Adrenal gland (tissue), 19 donors: ENCODE measurements around the gene TMEM115. TPM values are rescaled to one million over a fixed set of nuclear protein-coding genes. Genes with fewer than 3 reads are reported as not detected.

ENCODE experiments used
- DNase-seq, 7 donors: peaks; one replicate each; pipeline ENCODE4 v3.0.0-alpha.2; 2019 to 2020
- H3K27ac ChIP-seq, 5 donors: fragments of 200-600 bp; sonication (generic) in 4 of 5; 1 replicate in 3 of 5; 2 replicates in 2 of 5; pipeline versions ENCODE4 v1.5.1 to v1.8.0; 2016 to 2020; ENCODE audit warnings: mild to moderate bottlenecking in 1 of 5
- H3K27me3 ChIP-seq: fragments of 200-600 bp; 2 replicates; pipeline ENCODE4 v1.8.0; 2021
- H3K36me3 ChIP-seq, 2 donors: fragments of 200-600 bp; replicated peaks in 1 of 2; 1 replicate in 1 of 2; 2 replicates in 1 of 2; pipeline versions ENCODE4 v1.5.1 to v1.8.0; 2018 to 2022
- H3K4me1 ChIP-seq, 2 donors: fragments of 200-600 bp; replicated peaks in 1 of 2; 1 replicate in 1 of 2; 2 replicates in 1 of 2; pipeline versions ENCODE4 v1.5.1 to v1.8.0; 2018 to 2021
- H3K4me3 ChIP-seq, 4 donors: fragments of 200-600 bp; sonication (generic) in 3 of 4; one replicate each; pipeline ENCODE4 v1.5.1; 2016 to 2018
- H3K9me3 ChIP-seq, 3 donors: fragments of 200-600 bp; sonication (generic) in 1 of 3; replicated peaks in 1 of 3; 1 replicate in 2 of 3; 2 replicates in 1 of 3; pipeline versions ENCODE4 v1.5.1 to v1.8.0; 2016 to 2021
- POLR2A ChIP-seq, 2 donors: fragments of 450-650 bp; IDR thresholded peaks; one replicate each; pipeline ENCODE4 v1.6.1; 2017; ENCODE audit warnings: antibody characterized with exemption in 2 of 2, mild to moderate bottlenecking in 2 of 2, moderate library complexity in 1 of 2
- WGBS, 4 donors: extraction: QIAGEN DNeasy Blood & Tissue Kit in 2 of 4; methylation state at CpG; one replicate each; pipeline versions ENCODE4 v1.1.5 to v1.1.7; 2013 to 2017; 5-methylcytosine and 5-hydroxymethylcytosine counted together
- intact Hi-C, 2 donors: fragments of 100-400 bp; cut with DNase I; formaldehyde crosslinking; loops; one replicate each; pipeline versions ENCODE4 v1.14.1 to v1.15.0; 2022 to 2023
- long read RNA-seq, 10 donors: library from polyadenylated mRNA in 3 of 10; unstranded in 2 of 10; stranded (forward) in 1 of 10; transcript quantifications; one replicate each; pipeline ENCODE4 v2.0.0 and lab custom pipeline, GENCODE V29; 2021 to 2026
- polyA plus RNA-seq, 3 donors: library from polyadenylated mRNA; stranded (reverse); fragments of 200-250 nt in 2 of 3; fragments of 350-450 nt in 1 of 3; fragmentation: Illumina TruSeq in 1 of 3; extraction: RNeasy Lipid Tissue Mini Kit (QIAGEN cat#74804) in 1 of 3; gene quantifications; one replicate each; pipeline ENCODE4 v1.2.3, GENCODE V29; 2013 to 2014
- total RNA-seq, 9 donors: library from RNA; depleted of rRNA in 4 of 9; stranded (reverse); fragments of >200 nt in 4 of 9; fragments of 120-200 nt in 1 of 9; fragmentation: NEBNext Ultra II Directional in 1 of 9; extraction: Animal tissue kit (Norgen Biotek cat#: 25700) in 1 of 9; gene quantifications; one replicate each; pipeline versions ENCODE4 v1.1.0 to v1.2.4, GENCODE V29; 2013 to 2023
- TF ChIP-seq, protein P1 (sequence below), 6 experiments: fragments of 450-650 bp in 4 of 6; fragments of 200-600 bp in 2 of 6; sonication (generic) in 1 of 6; IDR thresholded peaks; 1 replicate in 5 of 6; 2 replicates in 1 of 6; pipeline versions ENCODE4 v1.5.1 to v1.8.0; 2016 to 2021; ENCODE audit warnings: antibody characterized with exemption in 6 of 6, mild to moderate bottlenecking in 2 of 6, moderate library complexity in 1 of 6
- donor health status: healthy with polysubstance abuse.
- donor health status: Bipolar disorder and iron deficiency.
- donor health status: DM: yes; HTN: yes; CAD: no.
- donor health status: DM: no; HTN: no; CAD: no.
- donor health status: DM: no; HTN: no; CAD: no.
- donor health status: DM: yes; HTN: yes; CAD: no.

TMEM115 gene, protein sequence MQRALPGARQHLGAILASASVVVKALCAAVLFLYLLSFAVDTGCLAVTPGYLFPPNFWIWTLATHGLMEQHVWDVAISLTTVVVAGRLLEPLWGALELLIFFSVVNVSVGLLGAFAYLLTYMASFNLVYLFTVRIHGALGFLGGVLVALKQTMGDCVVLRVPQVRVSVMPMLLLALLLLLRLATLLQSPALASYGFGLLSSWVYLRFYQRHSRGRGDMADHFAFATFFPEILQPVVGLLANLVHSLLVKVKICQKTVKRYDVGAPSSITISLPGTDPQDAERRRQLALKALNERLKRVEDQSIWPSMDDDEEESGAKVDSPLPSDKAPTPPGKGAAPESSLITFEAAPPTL
- total RNA-seq (10 to 100 TPM; 48.9 to 88.5 (median 63.6) TPM), polyA plus RNA-seq (10 to 100 TPM; 23.6 to 36.6 (median 34.5) TPM)
- long read RNA-seq, donor 1, transcript TMEM115-201 (2 exons, 2,197 nt): major isoform, 38 of 38 reads
- long read RNA-seq, donor 1, partial matches to known transcripts: 0 of 38 reads
- long read RNA-seq, donor 1, other reads (novel, unspliced or antisense): 0 of 38 reads
- long read RNA-seq, donor 2, transcript TMEM115-201 (2 exons, 2,197 nt): major isoform, 27 of 43 reads
- long read RNA-seq, donor 2, partial matches to known transcripts: 16 of 43 reads
- long read RNA-seq, donor 2, other reads (novel, unspliced or antisense): 0 of 43 reads
- long read RNA-seq, donor 3, transcript TMEM115-201 (2 exons, 2,197 nt): major isoform, 22 of 22 reads
- long read RNA-seq, donor 3, partial matches to known transcripts: 0 of 22 reads
- long read RNA-seq, donor 3, other reads (novel, unspliced or antisense): 0 of 22 reads
- long read RNA-seq, donor 4, transcript TMEM115-201 (2 exons, 2,197 nt): major isoform, 37 of 40 reads
- long read RNA-seq, donor 4, partial matches to known transcripts: 2 of 40 reads
- long read RNA-seq, donor 4, other reads (novel, unspliced or antisense): 1 of 40 reads
- long read RNA-seq, donor 5, transcript TMEM115-201 (2 exons, 2,197 nt): major isoform, 188 of 192 reads
- long read RNA-seq, donor 5, partial matches to known transcripts: 0 of 192 reads
- long read RNA-seq, donor 5, other reads (novel, unspliced or antisense): 4 of 192 reads
- long read RNA-seq, donor 6, transcript TMEM115-201 (2 exons, 2,197 nt): major isoform, 20 of 22 reads
- long read RNA-seq, donor 6, partial matches to known transcripts: 2 of 22 reads
- long read RNA-seq, donor 6, other reads (novel, unspliced or antisense): 0 of 22 reads
- long read RNA-seq, donor 7, transcript TMEM115-201 (2 exons, 2,197 nt): major isoform, 16 of 16 reads
- long read RNA-seq, donor 7, partial matches to known transcripts: 0 of 16 reads
- long read RNA-seq, donor 7, other reads (novel, unspliced or antisense): 0 of 16 reads
- long read RNA-seq, donor 8, transcript TMEM115-201 (2 exons, 2,197 nt): major isoform, 82 of 82 reads
- long read RNA-seq, donor 8, partial matches to known transcripts: 0 of 82 reads
- long read RNA-seq, donor 8, other reads (novel, unspliced or antisense): 0 of 82 reads
- long read RNA-seq, donor 9, transcript TMEM115-201 (2 exons, 2,197 nt): major isoform, 27 of 42 reads
- long read RNA-seq, donor 9, partial matches to known transcripts: 15 of 42 reads
- long read RNA-seq, donor 9, other reads (novel, unspliced or antisense): 0 of 42 reads
- long read RNA-seq, donor 10, transcript TMEM115-201 (2 exons, 2,197 nt): major isoform, 25 of 25 reads
- long read RNA-seq, donor 10, partial matches to known transcripts: 0 of 25 reads
- long read RNA-seq, donor 10, other reads (novel, unspliced or antisense): 0 of 25 reads

- peak; percentile 47 to 73 for TF ChIP-seq POLR2A (IDR thresholded peaks at IDR 0.05)
- TF ChIP-seq, protein P1, sequence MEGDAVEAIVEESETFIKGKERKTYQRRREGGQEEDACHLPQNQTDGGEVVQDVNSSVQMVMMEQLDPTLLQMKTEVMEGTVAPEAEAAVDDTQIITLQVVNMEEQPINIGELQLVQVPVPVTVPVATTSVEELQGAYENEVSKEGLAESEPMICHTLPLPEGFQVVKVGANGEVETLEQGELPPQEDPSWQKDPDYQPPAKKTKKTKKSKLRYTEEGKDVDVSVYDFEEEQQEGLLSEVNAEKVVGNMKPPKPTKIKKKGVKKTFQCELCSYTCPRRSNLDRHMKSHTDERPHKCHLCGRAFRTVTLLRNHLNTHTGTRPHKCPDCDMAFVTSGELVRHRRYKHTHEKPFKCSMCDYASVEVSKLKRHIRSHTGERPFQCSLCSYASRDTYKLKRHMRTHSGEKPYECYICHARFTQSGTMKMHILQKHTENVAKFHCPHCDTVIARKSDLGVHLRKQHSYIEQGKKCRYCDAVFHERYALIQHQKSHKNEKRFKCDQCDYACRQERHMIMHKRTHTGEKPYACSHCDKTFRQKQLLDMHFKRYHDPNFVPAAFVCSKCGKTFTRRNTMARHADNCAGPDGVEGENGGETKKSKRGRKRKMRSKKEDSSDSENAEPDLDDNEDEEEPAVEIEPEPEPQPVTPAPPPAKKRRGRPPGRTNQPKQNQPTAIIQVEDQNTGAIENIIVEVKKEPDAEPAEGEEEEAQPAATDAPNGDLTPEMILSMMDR (IDR thresholded peaks at IDR 0.05): no peak
- Histone ChIP-seq H3K9me3 (no peaks in the 10 kb centered on the region), H3K4me3 (peak within 1 kb of the TSS; percentile 31 to 85 (median 75)), H3K27me3 (no peaks in the 10 kb centered on the region), H3K4me1 (peaks cover 32 to 40% of the 10 kb centered on the region in 2 donors), H3K36me3 (peaks cover 0 to 15% of the 10 kb centered on the region in 2 donors), H3K27ac (peak within 1 kb of the TSS in 4 of 5 donors; percentile 68 to 91 (median 88))
- 0 to 1% (median 0%) methylated on average over 8 to 64 of the region's 64 CpGs for WGBS, 4 donors
- DNase-seq: peak; percentile 97 to 99 (median 98)
- intact Hi-C loops: no loop called here
Measured at GRCh38 chr3:50358911-50359759, at the start of gene TMEM115. Gene TMEM115, minus strand, starts transcription at chr3:50359521. Its CDS starts 458 bp downstream, at chr3:50359063.

GRCh38 chr3:50408443-50408944, 49.2 kb upstream of the TMEM115 start:
- no peaks in the 10 kb centered on the region for H3K9me3 ChIP-seq
- WGBS, 4 donors: 76 to 100% (median 85%) methylated on average over 2 to 15 of the region's 15 CpGs
- no peak for TF ChIP-seq POLR2A (IDR thresholded peaks at IDR 0.05)
- TF ChIP-seq, protein P1 (IDR thresholded peaks at IDR 0.05): no peak
- H3K4me3 ChIP-seq: no peak overlapping the region
- no peak overlapping the region for H3K27ac ChIP-seq
- H3K27me3 ChIP-seq: no peaks in the 10 kb centered on the region
- intact Hi-C loops: no loop called here
- DNase-seq: no peak
- no peaks in the 10 kb centered on the region for H3K36me3 ChIP-seq
- H3K4me1 ChIP-seq: no peaks in the 10 kb centered on the region

DNA sequence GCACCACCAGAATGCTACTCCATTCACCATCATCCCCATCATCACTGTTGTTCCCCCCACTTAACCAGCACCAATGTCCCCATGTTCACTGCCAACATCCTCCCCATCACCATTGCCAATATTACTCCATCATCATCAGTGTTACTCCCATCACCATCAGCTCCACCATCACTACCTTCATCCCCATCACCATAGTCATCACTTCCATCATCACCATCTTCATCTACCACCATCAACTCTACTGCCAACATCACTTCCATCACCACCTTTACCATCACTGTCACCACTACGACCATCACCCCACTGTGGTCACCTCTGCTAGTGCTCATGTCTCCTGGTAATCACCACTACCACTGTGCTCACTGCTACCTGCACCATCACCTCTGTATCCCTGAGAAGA, 47.2 kb upstream of the TMEM115 start:
- intact Hi-C loops: no loop called here
- Histone ChIP-seq H3K4me3 (no peak overlapping the region), H3K36me3 (no peaks in the 10 kb centered on the region), H3K27me3 (no peaks in the 10 kb centered on the region), H3K4me1 (no peaks in the 10 kb centered on the region), H3K9me3 (no peaks in the 10 kb centered on the region), H3K27ac (no peak overlapping the region)
- 56 to 93% (median 68%) methylated on average over 1 of the region's 1 CpG for WGBS, 4 donors
- TF ChIP-seq, protein P1 (IDR thresholded peaks at IDR 0.05): no peak
- TF ChIP-seq POLR2A (IDR thresholded peaks at IDR 0.05): no peak
- DNase-seq: no peak
